Calu3 (cell line): ENCODE results near the gene CTSA. TPM values are rescaled to one million over a fixed set of nuclear protein-coding genes. Genes with fewer than 3 reads are reported as not detected.

Experiments
- BruUV-seq: library from RNA; stranded (reverse); fragments of 400-500 nt; replicated peaks from 2 replicates; lab custom pipeline; 2021; lab: Mats Ljungman, UMichigan
- CTCF ChIA-PET: fragments of 300-600 bp; sonication (Branson Sonifier 250); formaldehyde crosslinking; loops from one replicate; lab custom pipeline; 2022; ENCODE audit warnings: antibody characterized with exemption; lab: Charles Lee
- DNase-seq: peaks from one replicate; pipeline ENCODE4 v3.0.0; 2022
- H3K27ac Mint-ChIP-seq: one replicate; pipeline ENCODE4 v1.8.0; 2022; ENCODE audit warnings: mixed read lengths; ENCODE audit not compliant: unreplicated experiment
- H3K27me3 Mint-ChIP-seq: one replicate; pipeline ENCODE4 v1.8.0; 2022; ENCODE audit warnings: mixed read lengths; ENCODE audit not compliant: unreplicated experiment
- H3K36me3 Mint-ChIP-seq: one replicate; pipeline ENCODE4 v1.8.0; 2022; ENCODE audit warnings: mild to moderate bottlenecking, moderate library complexity, mixed read lengths; ENCODE audit not compliant: insufficient read depth, unreplicated experiment
- H3K4me1 Mint-ChIP-seq: one replicate; pipeline ENCODE4 v1.8.0; 2022; ENCODE audit warnings: mild to moderate bottlenecking, low read depth, mixed read lengths; ENCODE audit not compliant: unreplicated experiment
- H3K4me3 Mint-ChIP-seq: one replicate; pipeline ENCODE4 v1.8.0; 2022; ENCODE audit warnings: mild to moderate bottlenecking, low read depth, moderate library complexity, mixed read lengths; ENCODE audit not compliant: unreplicated experiment
- H3K9me3 Mint-ChIP-seq: one replicate; pipeline ENCODE4 v1.8.0; 2022; ENCODE audit warnings: low read depth, mixed read lengths; ENCODE audit not compliant: unreplicated experiment
- intact Hi-C: fragments of 100-400 bp; cut with micrococcal nuclease; formaldehyde crosslinking; loops from one replicate; pipeline ENCODE4 v1.10.0; 2022; ENCODE audit not compliant: unreplicated experiment
- total RNA-seq: library from RNA; stranded (reverse); gene quantifications from 2 replicates; pipeline ENCODE4 v1.2.3, GENCODE V29; 2022
- TF ChIP-seq, protein P1 (sequence below): fragments of 200-600 bp; IDR thresholded peaks from one replicate; pipeline ENCODE4 v1.8.0; 2022; ENCODE audit warnings: antibody characterized with exemption; ENCODE audit not compliant: unreplicated experiment

Gene CTSA
- total RNA-seq, 1 experiment from 2014 or later = 164 TPM

DNA sequence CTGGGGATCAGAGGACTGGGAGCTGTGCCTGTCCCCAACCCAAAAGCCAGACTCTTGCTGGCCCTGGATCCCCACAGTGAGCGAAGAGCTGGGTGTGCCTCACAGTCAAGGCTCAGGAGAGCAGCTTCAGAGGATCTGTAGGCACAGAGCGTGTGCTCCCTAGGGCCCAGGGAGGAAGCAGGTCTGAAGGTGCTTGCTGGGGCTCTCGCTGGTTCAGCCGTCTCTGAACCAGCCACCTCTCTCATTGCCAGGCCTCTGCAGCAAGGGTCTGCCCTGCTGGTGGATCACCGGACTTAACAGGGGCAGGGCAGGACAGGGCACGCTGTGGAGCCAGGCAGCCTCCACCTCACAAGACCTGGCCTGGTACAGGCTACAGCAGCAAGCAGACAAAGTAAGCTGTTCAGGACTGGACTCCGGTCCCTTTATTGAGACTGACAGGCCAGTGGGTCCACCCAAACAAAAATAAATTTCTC is 57.2 kb downstream of the CTSA start:
- Mint-ChIP-seq H3K9me3 (no peaks in the 10 kb centered on the region), H3K36me3 (peaks cover 87% of the 10 kb centered on the region), H3K27ac (no peak overlapping the region), H3K27me3 (no peaks in the 10 kb centered on the region), H3K4me1 (no peaks in the 10 kb centered on the region), H3K4me3 (no peak overlapping the region)
- DNase-seq = no peak
- TF ChIP-seq, protein P1, sequence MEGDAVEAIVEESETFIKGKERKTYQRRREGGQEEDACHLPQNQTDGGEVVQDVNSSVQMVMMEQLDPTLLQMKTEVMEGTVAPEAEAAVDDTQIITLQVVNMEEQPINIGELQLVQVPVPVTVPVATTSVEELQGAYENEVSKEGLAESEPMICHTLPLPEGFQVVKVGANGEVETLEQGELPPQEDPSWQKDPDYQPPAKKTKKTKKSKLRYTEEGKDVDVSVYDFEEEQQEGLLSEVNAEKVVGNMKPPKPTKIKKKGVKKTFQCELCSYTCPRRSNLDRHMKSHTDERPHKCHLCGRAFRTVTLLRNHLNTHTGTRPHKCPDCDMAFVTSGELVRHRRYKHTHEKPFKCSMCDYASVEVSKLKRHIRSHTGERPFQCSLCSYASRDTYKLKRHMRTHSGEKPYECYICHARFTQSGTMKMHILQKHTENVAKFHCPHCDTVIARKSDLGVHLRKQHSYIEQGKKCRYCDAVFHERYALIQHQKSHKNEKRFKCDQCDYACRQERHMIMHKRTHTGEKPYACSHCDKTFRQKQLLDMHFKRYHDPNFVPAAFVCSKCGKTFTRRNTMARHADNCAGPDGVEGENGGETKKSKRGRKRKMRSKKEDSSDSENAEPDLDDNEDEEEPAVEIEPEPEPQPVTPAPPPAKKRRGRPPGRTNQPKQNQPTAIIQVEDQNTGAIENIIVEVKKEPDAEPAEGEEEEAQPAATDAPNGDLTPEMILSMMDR = no peak
- no TSS peak for BruUV-seq
- CTCF ChIA-PET = interaction anchor here (0.9 to 1.5 kb wide), 2 partner anchors 17 to 21 kb away, joined by 3 to 6 read pairs; no protein-coding TSS in a partner anchor
- intact Hi-C loops = no loop called here

Other genes with a start within 250 kb of the CTSA start
- gene WFDC11, start 221.1 kb upstream of the CTSA start, total RNA-seq = not detected in 2 replicates
- not detected in 2 replicates for gene WFDC13, start 189.3 kb upstream of the CTSA start, total RNA-seq
- not detected in 2 replicates for gene WFDC10B, start 186.3 kb upstream of the CTSA start, total RNA-seq
- gene SPINT4, start 169.0 kb upstream of the CTSA start, total RNA-seq = not detected in 2 replicates
- gene WFDC3, start 99.5 kb upstream of the CTSA start, total RNA-seq = 0.71 and 1.0 TPM in 2 replicates
- 51.2 and 55.2 TPM in 2 replicates for gene DNTTIP1, start 99.4 kb upstream of the CTSA start, total RNA-seq
- gene UBE2C, start 78.7 kb upstream of the CTSA start, total RNA-seq = 189 and 210 TPM in 2 replicates
- gene TNNC2, start 64.0 kb upstream of the CTSA start, total RNA-seq = not detected in 2 replicates
- 7.6 and 8.7 TPM in 2 replicates for gene SNX21, start 57.5 kb upstream of the CTSA start, total RNA-seq
- gene ACOT8, start 33.9 kb upstream of the CTSA start, total RNA-seq = 37.9 and 39.9 TPM in 2 replicates
- gene ZSWIM3, start 33.7 kb upstream of the CTSA start, total RNA-seq = 5.2 and 6.1 TPM in 2 replicates
- 20.2 and 20.5 TPM in 2 replicates for gene ZSWIM1, start 10.1 kb upstream of the CTSA start, total RNA-seq
- 3.8 and 5.8 TPM in 2 replicates for gene SPATA25, start 3.7 kb upstream of the CTSA start, total RNA-seq
- gene NEURL2, start 127 bp upstream of the CTSA start, total RNA-seq = 6.8 and 8.3 TPM in 2 replicates
- 1.4 and 1.6 TPM in 2 replicates for gene PLTP, start 20.8 kb downstream of the CTSA start, total RNA-seq
- gene PCIF1, start 43.3 kb downstream of the CTSA start, total RNA-seq = 38.1 and 39.8 TPM in 2 replicates
- gene ZNF335, start 80.9 kb downstream of the CTSA start, total RNA-seq = 26.4 and 31.9 TPM in 2 replicates
- gene MMP9, start 117.6 kb downstream of the CTSA start, total RNA-seq = not detected in 2 replicates
- 2.1 and 2.2 TPM in 2 replicates for gene SLC12A5, start 137.9 kb downstream of the CTSA start, total RNA-seq
- 31.7 and 34.4 TPM in 2 replicates for gene NCOA5, start 198.6 kb downstream of the CTSA start, total RNA-seq
- gene CD40, start 227.0 kb downstream of the CTSA start, total RNA-seq = 13.3 and 13.6 TPM in 2 replicates